ENCODE measurements around the gene LRRC15.

GRCh38 chr3:194375473-194376240, 6.1 kb upstream of the LRRC15 start:
- TF ChIP-seq, protein P1, sequence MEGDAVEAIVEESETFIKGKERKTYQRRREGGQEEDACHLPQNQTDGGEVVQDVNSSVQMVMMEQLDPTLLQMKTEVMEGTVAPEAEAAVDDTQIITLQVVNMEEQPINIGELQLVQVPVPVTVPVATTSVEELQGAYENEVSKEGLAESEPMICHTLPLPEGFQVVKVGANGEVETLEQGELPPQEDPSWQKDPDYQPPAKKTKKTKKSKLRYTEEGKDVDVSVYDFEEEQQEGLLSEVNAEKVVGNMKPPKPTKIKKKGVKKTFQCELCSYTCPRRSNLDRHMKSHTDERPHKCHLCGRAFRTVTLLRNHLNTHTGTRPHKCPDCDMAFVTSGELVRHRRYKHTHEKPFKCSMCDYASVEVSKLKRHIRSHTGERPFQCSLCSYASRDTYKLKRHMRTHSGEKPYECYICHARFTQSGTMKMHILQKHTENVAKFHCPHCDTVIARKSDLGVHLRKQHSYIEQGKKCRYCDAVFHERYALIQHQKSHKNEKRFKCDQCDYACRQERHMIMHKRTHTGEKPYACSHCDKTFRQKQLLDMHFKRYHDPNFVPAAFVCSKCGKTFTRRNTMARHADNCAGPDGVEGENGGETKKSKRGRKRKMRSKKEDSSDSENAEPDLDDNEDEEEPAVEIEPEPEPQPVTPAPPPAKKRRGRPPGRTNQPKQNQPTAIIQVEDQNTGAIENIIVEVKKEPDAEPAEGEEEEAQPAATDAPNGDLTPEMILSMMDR (IDR thresholded peaks at IDR 0.05), result no peak
- TF ChIP-seq ELK1 (IDR thresholded peaks at IDR 0.05; ENCODE audit: low read depth, low read length), result no peak
- TF ChIP-seq CHD2 (IDR thresholded peaks at IDR 0.05; ENCODE audit: low read length, partially characterized antibody), result no peak
- TF ChIP-seq, protein P2, sequence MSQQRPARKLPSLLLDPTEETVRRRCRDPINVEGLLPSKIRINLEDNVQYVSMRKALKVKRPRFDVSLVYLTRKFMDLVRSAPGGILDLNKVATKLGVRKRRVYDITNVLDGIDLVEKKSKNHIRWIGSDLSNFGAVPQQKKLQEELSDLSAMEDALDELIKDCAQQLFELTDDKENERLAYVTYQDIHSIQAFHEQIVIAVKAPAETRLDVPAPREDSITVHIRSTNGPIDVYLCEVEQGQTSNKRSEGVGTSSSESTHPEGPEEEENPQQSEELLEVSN (IDR thresholded peaks at IDR 0.05; ENCODE audit: borderline replicate concordance, low read depth), result no peak
- TF ChIP-seq JUNB (IDR thresholded peaks at IDR 0.05), result no peak
